HepG2 (cell line): ENCODE measurements around the gene ABAT. TPM values are rescaled to one million over a fixed set of nuclear protein-coding genes. Genes with fewer than 3 reads are reported as not detected.

Source experiments
- ARHGAP35 ChIP-seq: sonication (generic); formaldehyde crosslinking; IDR thresholded peaks from 2 replicates; pipeline ENCODE4 v1.9.0; 2022; ENCODE audit warnings: mild to moderate bottlenecking, inconsistent platforms, moderate library complexity, missing genetic modification reagents, borderline replicate concordance
- ARID3A ChIP-seq: IDR thresholded peaks from 2 replicates; pipeline ENCODE4 v1.6.1; 2012; ENCODE audit warnings: low read depth, low read length, improper control_type of control experiment
- BRD4 ChIP-seq: sonication (generic); formaldehyde crosslinking; IDR thresholded peaks from 2 replicates; pipeline ENCODE4 v1.4.0; 2020; ENCODE audit warnings: missing genetic modification reagents
- FOXP4 ChIP-seq: sonication (generic); formaldehyde crosslinking; IDR thresholded peaks from 2 replicates; pipeline ENCODE4 v1.4.0; 2020; ENCODE audit warnings: missing genetic modification reagents
- HMGXB3 ChIP-seq: sonication (generic); formaldehyde crosslinking; IDR thresholded peaks from 2 replicates; pipeline ENCODE4 v1.4.0; 2020; ENCODE audit warnings: missing genetic modification reagents, borderline replicate concordance
- HNRNPLL ChIP-seq: fragments of 200-400 bp; formaldehyde crosslinking; IDR thresholded peaks from 2 replicates; pipeline ENCODE4 v1.6.1; 2017; ENCODE audit warnings: mild to moderate bottlenecking, low read depth, low read length; ENCODE audit not compliant: poor library complexity, severe bottlenecking
- HOXD1 ChIP-seq: sonication (generic); formaldehyde crosslinking; IDR thresholded peaks from 2 replicates; pipeline ENCODE4 v1.5.0; 2020; ENCODE audit warnings: missing genetic modification reagents
- IRF2 ChIP-seq: IDR thresholded peaks from 2 replicates; pipeline ENCODE4 v1.6.1; 2018; ENCODE audit warnings: missing genetic modification reagents, missing compliant biosample characterization
- SOX6 ChIP-seq, 2 experiments: fragments of 450-650 bp in 1 of 2; sonication (generic) in 1 of 2; formaldehyde crosslinking in 1 of 2; IDR thresholded peaks; 2 replicates each; pipeline versions ENCODE4 v1.4.0 to v1.6.1; 2017 to 2020; ENCODE audit warnings: antibody characterized with exemption in 1 of 2, mild to moderate bottlenecking in 1 of 2, missing genetic modification reagents in 1 of 2
- XBP1 ChIP-seq: sonication (generic); formaldehyde crosslinking; IDR thresholded peaks from 2 replicates; pipeline ENCODE4 v1.5.0; 2020; ENCODE audit warnings: missing genetic modification reagents
- ZBTB33 ChIP-seq: sonication (generic); formaldehyde crosslinking; IDR thresholded peaks from 2 replicates; pipeline ENCODE4 v1.4.0; 2020; ENCODE audit warnings: missing genetic modification reagents
- ZNF274 ChIP-seq: sonication (generic); formaldehyde crosslinking; IDR thresholded peaks from 2 replicates; pipeline ENCODE4 v1.5.1; 2020; ENCODE audit warnings: mild to moderate bottlenecking, missing genetic modification reagents
- ZNF337 ChIP-seq: sonication (generic); formaldehyde crosslinking; IDR thresholded peaks from 2 replicates; pipeline ENCODE4 v1.5.1; 2020; ENCODE audit warnings: missing genetic modification reagents, low read depth, mild to moderate bottlenecking, borderline replicate concordance
- ZNF432 ChIP-seq: sonication (generic); formaldehyde crosslinking; IDR thresholded peaks from 2 replicates; pipeline ENCODE4 v1.5.0; 2020; ENCODE audit warnings: missing genetic modification reagents, mild to moderate bottlenecking, borderline replicate concordance
- ZNF558 ChIP-seq: sonication (generic); formaldehyde crosslinking; IDR thresholded peaks from 2 replicates; pipeline ENCODE4 v1.9.0; 2022; ENCODE audit warnings: mild to moderate bottlenecking, missing genetic modification reagents, borderline replicate concordance
- ZNF644 ChIP-seq: IDR thresholded peaks from 2 replicates; pipeline ENCODE4 v1.6.1; 2016; ENCODE audit warnings: low read depth
- ZNF75D ChIP-seq: sonication (generic); formaldehyde crosslinking; IDR thresholded peaks from 2 replicates; pipeline ENCODE4 v1.8.1; 2023; ENCODE audit warnings: missing genetic modification reagents, mild to moderate bottlenecking, borderline replicate concordance
- ZNF761 ChIP-seq: sonication (generic); formaldehyde crosslinking; conservative IDR thresholded peaks from 2 replicates; pipeline ENCODE4 v1.4.0; 2020; ENCODE audit warnings: mild to moderate bottlenecking, missing genetic modification reagents
- polyA plus RNA-seq, 8 experiments: library from polyadenylated mRNA; depleted of rRNA in 3 of 8; stranded (reverse) in 7 of 8; unstranded in 1 of 8; fragments of >200 nt; fragmentation: Illumina TruSeq in 4 of 8; extraction: Trizol in 4 of 8; gene quantifications; 2 replicates each; pipeline versions ENCODE4 v1.2.1 to v1.2.3, GENCODE V29; 2011 to 2016; ENCODE audit warnings: low read depth in 4 of 8, missing spikeins in 1 of 8, mixed read lengths in 1 of 8; ENCODE audit not compliant: insufficient read depth in 1 of 8
- total RNA-seq, 5 experiments: library from RNA; depleted of rRNA; stranded (reverse); fragments of >200 nt; fragmentation: Illumina TruSeq; extraction: Trizol; gene quantifications; 2 replicates each; pipeline ENCODE4 v1.2.3, GENCODE V29; 2016; ENCODE audit warnings: low read depth in 1 of 5

ABAT gene
- total and polyA plus RNA-seq, 2 of the 13 experiments (the other 11 are each of a cell fraction or from before 2014, with no cell fraction given), result 47.6 to 97.3 TPM

- 0 out of 2 replicates have a peak, but pooled peaks have one; percentile 42 for TF ChIP-seq ZBTB33
- TF ChIP-seq ZNF75D (CRISPR knock-in tag), result no peak
- no peak for TF ChIP-seq ZNF432 (CRISPR knock-in tag)
- no peak for TF ChIP-seq ARID3A
- no peak for TF ChIP-seq XBP1 (CRISPR knock-in tag)
- no peak for TF ChIP-seq ARHGAP35 (CRISPR knock-in tag)
- no peak for TF ChIP-seq HOXD1 (CRISPR knock-in tag)
- TF ChIP-seq IRF2 (CRISPR knock-in tag), result peak; percentile 50; the same call in 1 of the 2 replicates
- TF ChIP-seq HNRNPLL, result peak; percentile 28
- TF ChIP-seq ZNF761, result no peak
- 0 out of 2 replicates have a peak, but pooled peaks have one; percentile 28 for TF ChIP-seq ZNF274 (CRISPR knock-in tag)
- no peak for TF ChIP-seq ZNF644
- TF ChIP-seq ZNF337 (CRISPR knock-in tag), result no peak
- TF ChIP-seq ZNF558 (CRISPR knock-in tag), result no peak
- no peak for TF ChIP-seq BRD4 (CRISPR knock-in tag)
- no peak for TF ChIP-seq SOX6 (IDR thresholded peaks at IDR 0.05)
- TF ChIP-seq SOX6 (CRISPR knock-in tag; IDR thresholded peaks at IDR 0.05), result no peak; the same call in 1 of the 2 replicates
- no peak for TF ChIP-seq HMGXB3 (CRISPR knock-in tag)
- TF ChIP-seq FOXP4 (CRISPR knock-in tag), result no peak
These were observed 13.5 kb upstream of the ABAT start (continued) for GRCh38 chr16:8660841-8661301.
